Islet of Langerhans (tissue), 1 donor: ENCODE results near the gene CYP2R1.

Source experiments
- FAIRE-seq: peaks from one replicate; lab custom pipeline; 2011; peaks lifted over from hg19 to GRCh38; lab: Jason Lieb, UNC

CYP2R1 gene, protein sequence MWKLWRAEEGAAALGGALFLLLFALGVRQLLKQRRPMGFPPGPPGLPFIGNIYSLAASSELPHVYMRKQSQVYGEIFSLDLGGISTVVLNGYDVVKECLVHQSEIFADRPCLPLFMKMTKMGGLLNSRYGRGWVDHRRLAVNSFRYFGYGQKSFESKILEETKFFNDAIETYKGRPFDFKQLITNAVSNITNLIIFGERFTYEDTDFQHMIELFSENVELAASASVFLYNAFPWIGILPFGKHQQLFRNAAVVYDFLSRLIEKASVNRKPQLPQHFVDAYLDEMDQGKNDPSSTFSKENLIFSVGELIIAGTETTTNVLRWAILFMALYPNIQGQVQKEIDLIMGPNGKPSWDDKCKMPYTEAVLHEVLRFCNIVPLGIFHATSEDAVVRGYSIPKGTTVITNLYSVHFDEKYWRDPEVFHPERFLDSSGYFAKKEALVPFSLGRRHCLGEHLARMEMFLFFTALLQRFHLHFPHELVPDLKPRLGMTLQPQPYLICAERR

DNA sequence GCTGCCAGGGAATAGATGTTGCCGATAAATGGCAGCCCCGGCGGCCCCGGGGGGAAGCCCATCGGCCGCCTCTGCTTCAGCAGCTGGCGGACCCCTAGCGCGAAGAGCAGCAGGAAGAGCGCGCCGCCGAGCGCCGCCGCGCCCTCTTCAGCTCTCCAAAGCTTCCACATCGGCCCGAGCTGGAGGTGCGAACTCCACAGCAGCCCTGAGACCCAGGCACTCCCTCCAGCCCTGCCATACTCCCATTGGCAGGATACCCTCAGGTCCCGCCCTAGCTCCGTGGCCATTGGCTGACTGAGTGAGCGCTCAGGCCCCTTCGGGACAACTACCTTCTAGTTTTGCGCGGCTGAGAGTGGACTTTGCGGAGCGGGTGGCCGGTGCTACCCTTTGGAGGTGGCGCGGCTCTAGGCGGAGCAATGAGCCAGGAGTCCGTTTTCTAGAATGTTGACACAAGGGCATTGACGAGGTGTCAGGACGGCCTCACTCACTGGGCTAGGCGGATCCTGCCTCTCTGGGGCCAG, at the start of gene CYP2R1:
Gene CYP2R1, minus strand, starts transcription at position 196 of the 521 bp plus-strand sequence. Its CDS starts 26 bp downstream, at position 170.
- FAIRE-seq = no peak

DNA sequence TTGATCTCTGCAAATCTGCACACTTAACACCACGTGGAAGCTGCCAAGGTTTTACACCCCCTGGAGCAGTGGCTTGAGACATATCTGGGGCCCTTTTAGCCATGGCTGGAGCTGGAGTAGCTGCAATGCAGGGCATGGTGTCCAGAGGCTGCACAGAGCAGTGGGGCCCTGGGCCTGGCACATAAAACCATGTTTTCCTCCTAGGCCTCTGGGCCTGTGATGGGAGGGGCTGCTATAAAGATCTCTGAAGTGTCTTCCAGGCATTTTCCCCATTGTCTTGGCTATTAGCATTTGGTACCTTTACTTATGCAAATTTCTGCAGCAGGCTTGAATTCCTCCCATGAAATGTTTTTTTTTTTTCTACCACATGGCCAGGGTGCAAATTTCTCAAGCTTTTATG, 46.9 kb upstream of the CYP2R1 start:
- no peak for FAIRE-seq

DNA sequence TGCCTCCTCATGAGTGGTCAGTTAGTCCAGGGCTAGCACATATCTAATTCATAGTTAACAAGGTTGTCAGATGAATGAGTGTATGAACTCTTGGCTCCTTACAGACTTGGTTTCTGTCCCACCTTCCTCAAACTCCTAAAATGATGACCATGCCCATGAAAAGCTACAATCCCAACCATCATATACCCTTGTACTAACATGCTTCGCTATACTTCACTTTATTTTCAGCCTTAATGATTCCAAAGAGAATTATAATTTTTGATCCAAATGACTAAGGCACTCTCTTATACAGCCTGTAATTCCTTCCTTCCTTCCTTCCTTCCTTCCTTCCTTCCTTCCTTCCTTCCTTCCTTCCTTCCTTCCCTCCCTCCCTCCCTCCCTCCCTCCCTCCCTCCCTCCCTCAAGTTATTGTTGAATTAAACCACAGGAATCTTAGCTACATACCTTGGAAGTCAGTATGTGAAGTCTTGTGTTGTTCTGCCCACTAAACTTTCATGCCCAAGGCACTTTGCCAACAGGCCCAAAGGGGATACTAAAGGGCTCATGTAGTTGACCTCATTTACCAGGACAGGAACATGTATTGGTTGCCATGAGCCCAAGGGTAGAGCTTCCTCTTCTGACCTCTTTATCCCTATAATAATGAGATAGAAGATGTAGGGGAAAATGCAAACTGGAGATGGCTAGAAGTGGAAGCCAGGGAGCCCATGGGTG, 42.8 kb upstream of the CYP2R1 start:
- FAIRE-seq = no peak

DNA sequence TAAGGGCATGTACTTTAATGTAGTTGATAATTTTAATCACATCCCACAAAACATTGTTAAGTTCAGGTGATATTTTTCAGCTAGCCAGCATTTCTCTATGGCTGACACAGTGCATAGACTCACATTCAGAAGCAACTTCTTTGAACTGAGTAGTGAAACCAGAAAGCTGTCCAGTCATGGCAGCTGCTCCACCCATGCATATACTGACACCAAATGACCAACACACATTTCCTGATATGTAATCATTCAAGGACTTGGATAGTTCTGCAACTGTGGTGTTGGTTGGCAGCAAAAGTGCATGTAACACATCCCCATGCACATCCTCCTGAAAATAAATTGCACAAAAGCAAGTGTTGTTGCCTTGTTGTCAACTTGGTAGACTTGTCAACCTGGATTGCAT, 40.4 kb upstream of the CYP2R1 start:
- FAIRE-seq = no peak

DNA sequence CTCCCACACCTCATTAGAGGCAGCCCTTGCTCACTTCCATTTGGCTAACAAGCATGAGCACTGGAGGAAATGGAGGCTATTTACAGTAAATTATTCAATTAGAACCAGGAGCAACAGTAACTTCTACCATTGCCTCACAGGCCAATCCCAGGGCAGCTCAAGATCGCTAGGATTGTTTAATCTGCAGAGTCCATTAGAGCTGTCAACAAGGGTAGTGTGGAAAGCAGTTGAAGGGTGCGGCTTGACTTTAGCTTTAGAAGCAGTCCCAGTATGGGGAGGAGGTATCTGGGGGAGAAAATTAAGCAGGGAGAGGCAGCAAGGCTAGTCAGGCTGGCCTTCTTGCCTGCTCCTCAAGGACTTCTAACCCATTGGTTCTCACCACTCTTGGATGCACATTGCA, 38.3 kb upstream of the CYP2R1 start:
- FAIRE-seq = no peak

DNA sequence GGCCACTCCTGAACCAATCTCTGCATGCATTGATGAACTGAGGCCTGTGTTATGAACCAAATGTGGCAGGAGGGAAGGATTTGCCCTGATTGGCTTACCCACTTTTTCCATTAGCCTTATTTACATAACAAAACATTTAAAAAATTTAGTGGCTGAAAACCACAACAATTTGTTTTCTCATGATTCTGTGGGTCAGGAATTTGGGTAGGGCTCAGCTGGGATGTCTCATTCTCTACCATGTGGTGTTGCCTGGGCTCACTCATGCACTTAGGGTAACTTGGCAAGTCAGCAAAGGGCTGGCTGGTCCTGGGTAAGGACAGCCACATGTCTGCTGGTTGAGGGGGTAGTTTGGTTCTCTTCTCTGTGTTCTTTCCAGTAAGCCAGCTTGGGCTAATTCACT, 35.1 kb upstream of the CYP2R1 start:
- FAIRE-seq = no peak

DNA sequence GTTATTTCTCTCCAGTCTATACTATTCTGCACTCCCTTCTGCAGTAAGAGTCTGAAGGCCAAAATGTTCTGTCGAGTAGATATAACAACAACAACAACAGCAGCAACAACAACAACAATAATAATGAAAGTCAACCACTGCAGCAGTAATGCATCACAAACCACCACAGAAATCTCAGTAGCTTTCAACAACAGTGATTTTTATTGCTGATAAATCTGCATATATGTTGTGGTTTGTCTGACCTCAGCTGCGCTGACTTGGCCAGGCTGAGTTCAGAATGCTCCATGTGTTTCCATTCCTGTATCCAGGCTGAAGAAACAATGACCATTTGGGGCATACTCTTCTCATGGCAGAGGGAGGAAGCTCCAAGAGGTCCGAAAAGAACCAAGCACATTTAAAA, 32.3 kb upstream of the CYP2R1 start:
- FAIRE-seq = no peak

DNA sequence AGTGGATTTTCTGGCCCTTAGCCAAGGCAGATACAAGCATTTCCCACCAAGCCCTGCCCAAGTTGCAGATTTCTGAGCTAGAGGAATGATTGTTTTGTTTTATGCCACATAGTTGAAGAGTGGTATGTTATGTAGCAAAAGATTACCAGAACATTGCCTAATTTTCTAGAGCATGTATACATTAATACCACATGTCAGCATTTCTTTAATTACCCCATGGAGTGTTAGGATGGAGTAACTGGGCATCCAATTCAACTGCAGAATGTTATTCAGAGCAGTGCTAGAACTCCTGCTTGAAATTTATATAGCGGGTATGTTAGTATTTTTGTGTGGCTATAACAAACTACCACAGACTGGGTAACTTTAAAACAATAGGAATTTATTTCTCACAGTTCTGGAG, 24.4 kb upstream of the CYP2R1 start:
- FAIRE-seq = no peak

DNA sequence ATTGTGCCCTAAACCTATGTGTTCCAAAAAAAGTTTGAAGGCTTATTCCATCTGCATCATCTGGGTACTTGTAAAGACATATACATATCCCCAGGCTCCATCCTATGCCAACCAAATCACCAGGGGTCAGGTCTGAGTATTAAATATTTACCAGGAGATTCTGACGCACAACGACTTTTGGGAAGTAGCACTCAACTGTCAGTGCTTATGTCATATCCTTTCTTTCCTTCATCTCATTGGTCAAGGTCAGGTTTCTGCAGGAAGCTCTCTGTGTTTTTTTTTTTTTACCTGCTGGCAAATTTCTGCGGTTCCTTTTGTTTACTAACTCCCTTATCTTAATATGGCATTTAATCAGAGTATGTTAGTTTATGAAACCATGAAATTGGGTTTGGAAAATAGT, 22.5 kb upstream of the CYP2R1 start:
- no peak for FAIRE-seq

DNA sequence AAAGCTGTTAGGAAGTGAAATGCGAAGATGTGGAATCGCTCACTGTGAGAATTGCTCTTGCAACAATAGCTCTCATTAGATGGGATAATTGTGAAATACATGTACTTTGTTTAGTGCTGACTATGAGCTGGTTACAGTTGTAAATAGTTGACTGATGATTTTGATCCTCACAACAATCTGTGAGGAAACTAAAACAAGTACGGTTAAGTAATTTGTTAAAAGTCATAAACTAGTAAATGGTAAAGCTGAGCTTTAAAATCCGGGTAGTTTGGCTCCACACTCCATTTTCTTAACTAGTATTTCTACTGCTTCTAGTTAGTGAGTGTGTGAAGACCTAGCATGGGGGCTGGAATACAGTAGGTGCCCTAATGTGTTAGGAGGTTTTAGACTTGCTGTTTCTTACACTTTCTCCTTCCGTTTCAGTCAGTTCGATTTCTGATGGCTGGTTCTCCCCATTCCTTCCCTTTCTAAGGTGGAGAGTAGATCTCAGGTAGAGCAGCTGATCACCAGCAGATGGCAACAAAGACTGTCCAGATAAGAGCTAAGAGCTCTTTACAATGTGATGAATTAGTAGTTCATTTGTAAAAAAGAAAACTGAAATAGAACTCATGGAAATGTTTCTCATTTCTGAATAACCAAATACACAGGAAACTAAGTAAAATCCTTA, 16.3 kb upstream of the CYP2R1 start:
- peak; percentile 86 for FAIRE-seq

DNA sequence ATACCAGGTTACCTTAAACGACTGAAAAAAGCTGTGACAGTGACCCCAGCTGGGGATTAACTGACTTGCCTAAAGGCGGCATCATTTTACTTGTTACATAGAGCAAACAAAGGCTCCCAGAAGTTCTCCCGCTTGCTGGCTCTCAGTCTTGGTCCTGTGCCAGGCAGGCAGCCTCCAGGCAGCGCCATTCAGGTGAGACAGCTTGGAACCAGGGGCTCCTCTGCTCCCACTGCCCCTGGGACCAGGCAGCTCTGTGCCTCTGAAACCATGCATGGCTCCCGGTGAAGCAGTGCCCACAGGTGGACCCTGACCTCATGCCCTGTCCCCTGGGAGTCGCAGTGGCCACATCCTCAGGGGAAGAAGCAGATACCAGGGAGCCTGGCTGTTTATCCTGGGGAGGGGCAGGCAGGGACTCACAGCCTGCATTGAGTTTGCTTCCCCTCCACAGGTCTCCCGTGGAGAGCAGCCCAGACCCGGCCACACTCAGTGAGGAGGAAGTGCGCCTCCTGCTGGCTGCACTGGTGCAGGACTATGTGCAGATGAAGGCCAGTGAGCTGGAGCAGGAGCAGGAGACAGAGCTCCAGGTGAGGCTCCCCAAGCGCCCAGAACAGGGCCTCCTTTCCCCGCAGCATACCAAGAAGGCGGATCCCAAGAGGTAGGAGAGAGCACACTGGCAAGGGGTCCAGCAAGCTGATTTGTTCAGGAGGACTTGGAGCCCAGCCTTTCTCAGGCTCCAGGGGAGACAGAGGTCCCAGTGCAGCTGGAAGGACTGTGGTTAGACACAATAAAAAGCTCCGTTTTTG, 15.6 kb upstream of the CYP2R1 start:
- FAIRE-seq = no peak

DNA sequence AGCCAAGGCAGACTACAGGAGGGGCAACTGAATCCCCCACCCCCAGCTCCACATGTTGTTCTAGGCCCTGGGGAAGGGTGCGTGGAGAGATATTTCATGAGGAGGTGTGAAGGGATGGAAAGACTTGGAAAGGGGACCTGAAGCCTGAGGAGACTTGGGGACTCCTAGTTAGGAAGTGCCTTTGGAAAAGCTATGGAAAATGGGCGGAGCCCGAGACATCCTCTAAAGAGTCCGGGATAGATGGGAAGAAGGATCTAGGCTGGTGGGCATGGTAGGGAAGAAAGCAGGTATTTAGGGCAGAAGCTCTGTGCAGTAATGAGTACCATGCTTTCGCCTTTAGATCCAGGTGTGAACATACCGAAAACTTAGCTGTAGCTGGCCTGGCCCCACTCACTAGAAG, 15.0 kb upstream of the CYP2R1 start:
- FAIRE-seq = no peak

DNA sequence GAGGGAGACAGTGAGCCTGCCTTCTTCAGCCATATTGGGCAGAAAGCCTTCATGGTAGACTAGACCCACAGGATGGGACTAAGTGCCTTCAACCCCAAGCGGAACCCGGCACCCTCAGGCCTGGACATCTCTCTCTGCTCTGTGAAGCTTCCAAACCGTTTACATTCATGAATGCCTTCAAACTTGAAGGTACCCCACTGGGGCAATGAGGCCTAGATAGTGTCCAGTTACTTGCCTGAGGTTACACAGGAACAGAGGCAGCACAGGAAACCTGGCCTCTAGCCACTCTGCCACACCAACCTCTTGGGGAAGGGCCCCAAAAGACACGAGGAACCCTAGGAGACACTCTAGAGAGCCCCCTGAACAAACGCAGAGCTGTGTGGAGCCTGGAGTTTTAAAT, 14.5 kb upstream of the CYP2R1 start:
- no peak for FAIRE-seq

DNA sequence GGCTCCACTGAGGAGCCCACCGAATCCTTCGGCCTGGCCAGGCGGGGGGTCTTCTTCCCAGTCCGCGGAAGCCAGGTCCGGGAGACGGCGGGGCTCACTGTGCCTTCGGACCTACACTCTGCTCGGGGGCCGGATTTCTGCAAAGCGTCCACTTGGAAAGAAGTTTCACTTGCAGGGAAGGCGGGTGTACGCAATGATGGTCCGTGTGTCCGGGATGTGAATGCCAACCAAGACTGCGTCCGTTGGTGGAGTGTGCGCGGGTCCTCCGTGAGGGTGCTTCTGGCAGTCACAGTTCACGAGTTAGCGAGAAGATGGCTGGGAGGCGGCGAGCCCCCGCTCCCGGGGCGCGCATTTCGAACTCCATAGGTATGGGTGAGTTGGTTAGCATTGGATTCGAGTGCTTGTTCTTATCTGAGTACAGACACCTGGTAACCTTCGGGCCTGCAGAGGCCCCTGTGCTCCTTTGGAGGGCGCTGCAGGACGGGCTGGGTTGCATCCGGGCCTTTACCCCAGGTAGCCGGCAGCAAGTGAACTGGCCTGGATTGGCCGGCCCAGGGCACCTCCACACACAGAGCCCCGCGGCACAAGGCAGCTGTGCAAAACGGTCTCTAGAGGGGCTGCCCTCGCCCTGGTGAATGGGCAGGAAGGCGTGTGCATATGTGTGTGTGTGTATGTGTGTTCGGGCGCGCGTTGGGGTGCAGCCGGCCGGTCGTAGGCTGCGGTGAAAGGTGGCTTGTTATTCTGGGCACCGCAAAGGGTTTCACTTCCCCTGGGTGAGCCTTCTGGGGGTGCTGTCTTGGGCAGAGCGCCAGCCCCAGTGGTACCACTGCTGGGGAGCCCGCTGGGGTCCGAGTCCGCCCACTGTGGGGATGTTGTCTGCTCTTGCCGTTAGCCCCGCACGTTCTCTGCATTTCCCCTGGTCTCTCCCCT, 13.3 kb upstream of the CYP2R1 start:
- FAIRE-seq = no peak

DNA sequence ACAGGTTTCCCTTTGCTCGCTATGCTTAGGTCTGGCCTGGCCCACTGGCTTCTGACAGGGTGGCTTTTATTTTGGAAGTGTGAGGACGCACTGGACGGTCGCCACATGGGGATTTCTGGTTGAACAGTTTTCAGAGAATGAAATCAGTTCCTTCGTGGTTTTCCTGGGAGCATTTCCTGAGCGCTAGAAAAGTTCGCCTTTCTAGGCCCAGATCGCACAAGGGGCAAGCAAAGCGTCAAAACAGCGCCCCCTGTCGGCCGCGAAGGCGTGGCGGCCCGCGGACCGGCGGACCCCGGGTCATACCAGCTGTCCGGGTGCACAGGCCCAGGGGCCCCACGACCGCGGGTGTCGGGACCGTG, 12.7 kb upstream of the CYP2R1 start:
- no peak for FAIRE-seq

DNA sequence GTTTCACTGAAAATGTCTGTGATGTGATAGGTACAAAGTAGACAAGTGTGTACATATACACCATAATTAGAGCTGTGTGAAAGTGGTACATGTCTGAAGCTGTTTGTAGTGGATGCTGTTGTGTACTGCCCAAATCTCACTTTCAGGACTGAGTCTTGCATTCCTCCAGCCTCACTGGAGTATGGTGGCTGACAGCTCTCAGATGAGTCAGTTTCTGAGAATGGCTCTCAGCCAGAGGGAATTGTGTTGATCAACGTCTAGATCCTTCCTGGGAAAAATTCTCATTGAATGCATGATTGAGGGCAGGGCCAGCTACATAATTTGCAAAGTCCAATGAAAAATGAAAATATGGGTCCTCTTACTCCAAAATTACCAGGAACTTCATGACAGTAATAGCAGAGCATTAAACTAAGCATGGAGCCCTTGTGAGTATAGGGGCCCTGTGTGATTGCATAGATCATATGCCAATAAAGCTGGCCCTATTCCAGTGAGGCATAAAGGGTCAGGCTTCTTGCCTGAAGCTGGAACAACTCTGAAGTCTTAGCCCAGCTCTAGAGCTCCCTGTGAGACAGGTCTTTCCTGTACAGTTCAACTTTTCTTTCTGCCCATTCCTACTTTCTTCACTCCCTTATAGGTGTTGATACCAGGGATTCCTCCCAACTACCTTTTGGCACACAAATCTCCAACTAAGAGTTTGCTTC, 10.8 kb upstream of the CYP2R1 start:
- FAIRE-seq = no peak

DNA sequence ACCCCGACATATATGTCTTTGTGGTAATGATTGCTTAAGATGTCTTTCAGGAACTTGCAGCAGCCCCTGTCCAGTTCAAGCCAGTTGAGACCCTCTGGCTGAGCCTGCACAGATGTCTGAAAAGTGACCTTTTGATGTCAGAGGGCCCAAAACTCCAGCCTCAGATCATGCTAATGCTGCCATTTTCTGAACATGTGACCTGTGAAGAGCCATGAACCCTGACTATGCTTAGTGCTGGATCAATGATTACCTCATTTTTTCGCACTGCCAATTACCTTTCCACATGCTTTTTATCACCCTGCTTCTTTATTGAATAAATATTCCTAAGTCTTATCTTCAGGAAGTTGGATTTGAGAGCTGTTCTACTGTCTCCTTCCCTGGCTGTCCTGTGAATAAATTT, 6.9 kb upstream of the CYP2R1 start:
- no peak for FAIRE-seq

DNA sequence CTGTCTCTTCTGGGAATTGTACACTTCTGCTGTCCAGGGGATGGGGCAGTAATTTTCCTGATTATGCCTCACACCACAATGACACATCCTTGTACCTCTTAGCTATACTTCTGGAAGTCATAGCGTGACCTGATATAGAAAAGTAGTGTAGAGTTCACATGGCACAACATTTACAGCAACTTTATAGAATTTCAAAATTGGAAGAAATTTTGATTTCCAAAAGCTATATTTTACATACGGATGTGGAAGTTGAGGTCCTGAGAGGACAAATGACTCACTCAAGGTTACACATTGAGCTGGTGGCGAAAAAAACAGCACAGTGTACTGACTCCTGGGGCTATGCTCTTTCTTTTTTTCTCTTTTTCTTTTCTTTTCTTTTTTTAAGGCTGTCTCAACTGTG, 6.3 kb upstream of the CYP2R1 start:
- no peak for FAIRE-seq

DNA sequence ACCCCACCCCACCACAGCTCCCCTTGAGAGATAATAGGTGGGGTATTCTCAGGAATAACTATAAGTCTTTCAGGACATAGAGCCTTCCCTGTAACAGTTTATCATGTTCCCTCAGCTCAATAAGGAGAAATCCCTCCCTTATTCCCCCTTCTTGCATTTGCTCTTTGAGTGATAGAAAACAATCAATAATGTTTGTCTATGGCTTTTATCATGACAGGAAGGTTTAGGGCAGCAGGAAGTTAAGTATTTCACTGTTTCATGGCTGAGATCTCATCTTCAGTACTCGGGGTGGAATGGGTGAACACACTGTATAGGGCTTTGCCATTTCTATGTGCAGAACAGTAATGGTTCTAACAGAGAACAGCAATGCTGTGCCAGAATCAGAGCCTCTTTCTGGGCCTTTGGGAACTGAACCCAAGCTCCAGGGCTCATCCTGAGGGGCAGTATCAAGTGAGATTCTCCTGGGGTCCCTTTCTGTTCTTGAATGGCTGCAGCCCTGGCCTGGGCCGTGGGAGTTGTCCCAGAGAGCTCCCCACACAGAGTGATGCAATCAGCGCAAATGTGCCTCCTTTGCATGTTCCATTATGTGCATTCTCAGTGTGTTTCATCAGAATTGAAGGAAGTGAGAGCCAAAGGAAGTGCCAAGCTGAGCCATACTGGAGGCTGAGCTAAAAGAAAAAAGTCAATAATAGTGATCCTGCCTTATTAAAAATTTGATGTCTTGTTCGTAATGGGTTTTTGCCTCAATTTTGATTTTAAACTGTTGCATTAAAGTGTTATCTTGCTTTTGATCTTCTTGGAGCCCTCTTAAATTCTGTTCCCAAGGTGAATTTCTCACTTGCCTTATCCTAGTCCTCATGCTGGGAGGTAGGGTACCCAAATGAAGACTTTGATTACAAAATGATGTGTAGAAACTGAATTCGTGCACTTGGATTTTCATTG, 2.9 kb upstream of the CYP2R1 start:
- no peak for FAIRE-seq
